Mesothelial cell of epicardium (in vitro differentiated cells): Measurements from ENCODE around the gene DSTN. TPM values are rescaled to one million over a fixed set of nuclear protein-coding genes. Genes with fewer than 3 reads are reported as not detected.

Experiments used
- DNase-seq, 2 experiments: peaks; one replicate each; pipeline ENCODE4 v3.0.0; 2021; ENCODE audit warnings: low spot score in 2 of 2; ENCODE audit not compliant: unreplicated experiment in 2 of 2
- H3K27ac Mint-ChIP-seq: 2 replicates; pipeline ENCODE4 v1.8.0; 2021; ENCODE audit warnings: mixed read lengths
- H3K27me3 Mint-ChIP-seq: 2 replicates; pipeline ENCODE4 v1.8.0; 2021; ENCODE audit warnings: low read depth, mixed read lengths
- H3K36me3 Mint-ChIP-seq: 2 replicates; pipeline ENCODE4 v1.8.0; 2021; ENCODE audit warnings: mixed read lengths
- H3K4me1 Mint-ChIP-seq: 2 replicates; pipeline ENCODE4 v1.8.0; 2021; ENCODE audit warnings: mixed read lengths
- H3K4me3 Mint-ChIP-seq: 2 replicates; pipeline ENCODE4 v1.8.0; 2021; ENCODE audit warnings: mild to moderate bottlenecking, moderate library complexity, mixed read lengths
- H3K9me3 Mint-ChIP-seq: 2 replicates; pipeline ENCODE4 v1.8.0; 2021; ENCODE audit warnings: mixed read lengths
- total RNA-seq: library from RNA; stranded (reverse); gene quantifications from 3 replicates; pipeline ENCODE4 v1.2.1, GENCODE V29; 2021
- TF ChIP-seq, protein P1 (sequence below): fragments of 200-600 bp; sonication (generic); IDR thresholded peaks from one replicate; pipeline ENCODE4 v1.5.0; 2021; ENCODE audit warnings: antibody characterized with exemption; ENCODE audit not compliant: unreplicated experiment

DSTN gene
- total RNA-seq, 1 donor from 2014 or later = 192 TPM

- H3K27me3 Mint-ChIP-seq = no peaks in the 10 kb centered on the region
- no peak for DNase-seq
- no peaks in the 10 kb centered on the region for H3K9me3 Mint-ChIP-seq
- peaks cover 19% of the 10 kb centered on the region for H3K4me1 Mint-ChIP-seq
- H3K36me3 Mint-ChIP-seq = peaks cover 7% of the 10 kb centered on the region
- H3K4me3 Mint-ChIP-seq = no peak overlapping the region
- TF ChIP-seq, protein P1, sequence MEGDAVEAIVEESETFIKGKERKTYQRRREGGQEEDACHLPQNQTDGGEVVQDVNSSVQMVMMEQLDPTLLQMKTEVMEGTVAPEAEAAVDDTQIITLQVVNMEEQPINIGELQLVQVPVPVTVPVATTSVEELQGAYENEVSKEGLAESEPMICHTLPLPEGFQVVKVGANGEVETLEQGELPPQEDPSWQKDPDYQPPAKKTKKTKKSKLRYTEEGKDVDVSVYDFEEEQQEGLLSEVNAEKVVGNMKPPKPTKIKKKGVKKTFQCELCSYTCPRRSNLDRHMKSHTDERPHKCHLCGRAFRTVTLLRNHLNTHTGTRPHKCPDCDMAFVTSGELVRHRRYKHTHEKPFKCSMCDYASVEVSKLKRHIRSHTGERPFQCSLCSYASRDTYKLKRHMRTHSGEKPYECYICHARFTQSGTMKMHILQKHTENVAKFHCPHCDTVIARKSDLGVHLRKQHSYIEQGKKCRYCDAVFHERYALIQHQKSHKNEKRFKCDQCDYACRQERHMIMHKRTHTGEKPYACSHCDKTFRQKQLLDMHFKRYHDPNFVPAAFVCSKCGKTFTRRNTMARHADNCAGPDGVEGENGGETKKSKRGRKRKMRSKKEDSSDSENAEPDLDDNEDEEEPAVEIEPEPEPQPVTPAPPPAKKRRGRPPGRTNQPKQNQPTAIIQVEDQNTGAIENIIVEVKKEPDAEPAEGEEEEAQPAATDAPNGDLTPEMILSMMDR = no peak
- H3K27ac Mint-ChIP-seq = no peak overlapping the region
These were observed 11.0 kb downstream of the DSTN start for GRCh38 chr20:17580895-17581294.

DNA sequence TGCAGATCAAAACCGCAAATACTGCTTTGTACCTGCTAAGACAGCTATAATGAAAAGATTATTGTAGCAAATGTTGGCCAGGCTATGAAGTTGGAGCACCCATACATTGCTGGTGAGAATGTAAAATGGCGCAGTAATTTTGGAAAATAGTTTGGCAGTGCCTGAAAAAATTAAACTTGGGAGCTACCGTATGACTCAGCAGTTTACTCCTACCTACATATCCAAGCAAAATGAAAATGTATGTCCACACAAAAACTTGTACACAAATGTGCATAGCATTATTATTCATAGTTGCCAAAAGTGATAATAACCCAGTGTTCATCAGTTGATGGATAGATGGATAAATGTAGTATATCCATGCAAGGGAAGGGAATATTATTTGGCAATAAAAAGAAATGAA, 13.3 kb downstream of the DSTN start:
- H3K4me1 Mint-ChIP-seq = peaks cover 22% of the 10 kb centered on the region

GRCh38 chr20:17584689-17585088, 14.8 kb downstream of the DSTN start:
- no peaks in the 10 kb centered on the region for H3K27me3 Mint-ChIP-seq
- no peak for DNase-seq
- H3K4me3 Mint-ChIP-seq = no peak overlapping the region
- TF ChIP-seq, protein P1 = no peak
- peaks cover 23% of the 10 kb centered on the region for H3K4me1 Mint-ChIP-seq
- H3K27ac Mint-ChIP-seq = peak overlapping the region; percentile 17
- no peaks in the 10 kb centered on the region for H3K9me3 Mint-ChIP-seq
- peaks cover 7% of the 10 kb centered on the region for H3K36me3 Mint-ChIP-seq

More for the DNA sequence above, 13.3 kb downstream of the DSTN start:
- no peak overlapping the region for H3K27ac Mint-ChIP-seq
- peaks cover 7% of the 10 kb centered on the region for H3K36me3 Mint-ChIP-seq
- H3K27me3 Mint-ChIP-seq = no peaks in the 10 kb centered on the region
- no peak overlapping the region for H3K4me3 Mint-ChIP-seq
- DNase-seq = no peak
- TF ChIP-seq, protein P1 = no peak
- H3K9me3 Mint-ChIP-seq = no peaks in the 10 kb centered on the region

DNA sequence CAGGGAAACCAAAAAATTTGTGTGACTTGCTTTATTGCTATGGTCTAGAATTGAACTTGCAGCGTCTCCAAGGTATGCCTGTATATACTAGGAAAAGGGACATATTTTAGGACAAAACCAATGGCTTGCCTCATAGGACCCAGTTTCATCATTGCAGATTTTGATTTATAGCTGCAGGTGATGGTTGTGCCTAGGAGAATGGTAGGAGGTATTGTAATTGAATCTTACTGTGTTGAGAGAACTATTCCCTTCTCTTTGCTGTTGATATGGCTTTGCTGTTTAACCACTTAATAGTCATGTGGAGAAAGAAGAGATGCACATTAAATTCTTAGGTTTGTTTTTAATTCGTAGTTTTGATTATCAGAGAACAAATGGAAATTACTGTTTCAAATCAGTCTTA, 16.4 kb downstream of the DSTN start:
- DNase-seq = no peak
- H3K27ac Mint-ChIP-seq = peak overlapping the region; percentile 2
- no peaks in the 10 kb centered on the region for H3K9me3 Mint-ChIP-seq
- H3K4me3 Mint-ChIP-seq = no peak overlapping the region
- H3K4me1 Mint-ChIP-seq = peaks cover 28% of the 10 kb centered on the region
- no peaks in the 10 kb centered on the region for H3K27me3 Mint-ChIP-seq
- peaks cover 4% of the 10 kb centered on the region for H3K36me3 Mint-ChIP-seq
- TF ChIP-seq, protein P1 = no peak

DNA sequence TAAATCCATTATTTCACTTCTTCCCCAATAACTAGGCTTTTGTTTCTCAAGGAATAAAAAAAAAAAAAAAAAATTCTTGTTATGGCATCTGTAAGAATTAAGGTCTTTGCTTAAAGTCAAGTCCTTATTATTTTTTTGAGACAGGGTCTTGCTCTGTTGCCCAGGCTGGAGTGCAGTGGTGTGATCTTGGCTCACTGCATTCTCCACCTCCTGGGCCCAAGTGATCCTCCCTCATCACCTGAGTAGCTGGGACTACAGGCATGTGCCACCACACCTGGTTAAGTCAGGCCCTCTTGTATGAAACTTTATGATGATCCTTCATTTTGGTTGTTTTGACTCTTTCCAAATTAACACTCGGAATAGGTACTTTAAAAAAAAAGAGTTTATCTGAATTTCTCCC, 17.3 kb downstream of the DSTN start:
- no peak for DNase-seq
- no peak overlapping the region for H3K27ac Mint-ChIP-seq
- TF ChIP-seq, protein P1 = no peak
- H3K9me3 Mint-ChIP-seq = no peaks in the 10 kb centered on the region
- peaks cover 5% of the 10 kb centered on the region for H3K36me3 Mint-ChIP-seq
- H3K4me3 Mint-ChIP-seq = no peak overlapping the region
- no peaks in the 10 kb centered on the region for H3K27me3 Mint-ChIP-seq
- H3K4me1 Mint-ChIP-seq = peaks cover 33% of the 10 kb centered on the region

- Mint-ChIP-seq H3K27me3 (no peaks in the 10 kb centered on the region), H3K36me3 (peaks cover 5% of the 10 kb centered on the region), H3K9me3 (no peaks in the 10 kb centered on the region), H3K27ac (no peak overlapping the region), H3K4me3 (no peak overlapping the region), H3K4me1 (peaks cover 37% of the 10 kb centered on the region)
- TF ChIP-seq, protein P1 = no peak
- DNase-seq = no peak
These were observed 17.9 kb downstream of the DSTN start for GRCh38 chr20:17587824-17588223.
